22Rv1 (cell line): Measurements from ENCODE around the gene LENG9.

Source experiments
- H3K27ac ChIP-seq: fragments of 450-650 bp; 2 replicates; pipeline ENCODE4 v1.5.1; 2017
- ZFX ChIP-seq: fragments of 450-650 bp; IDR thresholded peaks from 2 replicates; pipeline ENCODE4 v1.6.1; 2017; ENCODE audit warnings: antibody characterized with exemption, borderline replicate concordance
- TF ChIP-seq, protein P1 (sequence below): fragments of 450-650 bp; IDR thresholded peaks from 2 replicates; pipeline ENCODE4 v1.5.1; 2017; ENCODE audit warnings: mild to moderate bottlenecking

The LENG9 gene

DNA sequence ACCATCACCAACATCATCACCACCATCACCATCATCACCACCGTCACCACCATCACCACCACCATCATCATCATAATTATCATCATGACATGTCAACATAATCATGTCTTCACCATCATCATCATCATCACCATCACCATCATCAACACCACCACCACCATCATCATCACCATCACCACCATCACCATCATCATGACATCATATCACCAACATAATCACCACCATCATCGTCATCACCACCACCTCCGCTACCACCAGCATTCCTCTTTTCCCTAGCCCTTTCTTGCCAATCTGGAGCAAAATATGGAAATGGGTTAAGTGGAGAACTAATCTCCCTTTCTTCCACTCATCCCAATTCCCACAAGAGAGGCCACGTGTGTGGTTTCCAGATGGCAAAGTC is 49.4 kb downstream of the LENG9 start:
- TF ChIP-seq ZFX: no peak
- TF ChIP-seq, protein P1, sequence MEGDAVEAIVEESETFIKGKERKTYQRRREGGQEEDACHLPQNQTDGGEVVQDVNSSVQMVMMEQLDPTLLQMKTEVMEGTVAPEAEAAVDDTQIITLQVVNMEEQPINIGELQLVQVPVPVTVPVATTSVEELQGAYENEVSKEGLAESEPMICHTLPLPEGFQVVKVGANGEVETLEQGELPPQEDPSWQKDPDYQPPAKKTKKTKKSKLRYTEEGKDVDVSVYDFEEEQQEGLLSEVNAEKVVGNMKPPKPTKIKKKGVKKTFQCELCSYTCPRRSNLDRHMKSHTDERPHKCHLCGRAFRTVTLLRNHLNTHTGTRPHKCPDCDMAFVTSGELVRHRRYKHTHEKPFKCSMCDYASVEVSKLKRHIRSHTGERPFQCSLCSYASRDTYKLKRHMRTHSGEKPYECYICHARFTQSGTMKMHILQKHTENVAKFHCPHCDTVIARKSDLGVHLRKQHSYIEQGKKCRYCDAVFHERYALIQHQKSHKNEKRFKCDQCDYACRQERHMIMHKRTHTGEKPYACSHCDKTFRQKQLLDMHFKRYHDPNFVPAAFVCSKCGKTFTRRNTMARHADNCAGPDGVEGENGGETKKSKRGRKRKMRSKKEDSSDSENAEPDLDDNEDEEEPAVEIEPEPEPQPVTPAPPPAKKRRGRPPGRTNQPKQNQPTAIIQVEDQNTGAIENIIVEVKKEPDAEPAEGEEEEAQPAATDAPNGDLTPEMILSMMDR: no peak
- H3K27ac ChIP-seq: no peak overlapping the region

DNA sequence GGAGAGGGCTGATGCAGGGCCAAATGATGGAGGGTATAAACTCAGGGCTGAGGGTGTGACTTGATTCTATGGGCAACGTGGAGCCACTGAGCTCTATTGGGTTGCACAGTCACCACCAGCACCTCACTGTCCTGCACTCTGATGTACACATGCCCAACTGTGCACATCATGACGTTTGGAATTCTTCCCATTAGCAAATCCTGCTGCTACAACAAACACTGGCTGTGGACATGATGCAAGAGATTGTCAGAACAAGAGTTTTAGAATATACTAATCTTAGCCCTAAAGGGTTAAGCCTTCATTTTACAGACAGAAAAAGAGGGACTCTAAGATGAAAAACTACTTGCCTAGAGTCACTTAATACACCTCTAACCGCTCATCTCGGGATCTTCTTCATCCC is 50.7 kb downstream of the LENG9 start:
- TF ChIP-seq, protein P1: no peak
- TF ChIP-seq ZFX: no peak
- no peak overlapping the region for H3K27ac ChIP-seq
